ENCODE data around the gene LCMT1. TPM values are rescaled to one million over a fixed set of nuclear protein-coding genes. Genes with fewer than 3 reads are reported as not detected.
A peak's percentile ranks its signal among the peaks of the same experiment; 100 is the strongest.
"Not testable (repeated sequence)": the region's sequence is repeated elsewhere in the genome, so short reads cannot be mapped to it uniquely, and the experiment has no call there.

Gene LCMT1
- 10 to 100 TPM; 23.2 to 35.0 (median 29.7) TPM for total RNA-seq
- polyA plus RNA-seq: 10 to 100 TPM; 29.7 to 32.1 TPM

DNA sequence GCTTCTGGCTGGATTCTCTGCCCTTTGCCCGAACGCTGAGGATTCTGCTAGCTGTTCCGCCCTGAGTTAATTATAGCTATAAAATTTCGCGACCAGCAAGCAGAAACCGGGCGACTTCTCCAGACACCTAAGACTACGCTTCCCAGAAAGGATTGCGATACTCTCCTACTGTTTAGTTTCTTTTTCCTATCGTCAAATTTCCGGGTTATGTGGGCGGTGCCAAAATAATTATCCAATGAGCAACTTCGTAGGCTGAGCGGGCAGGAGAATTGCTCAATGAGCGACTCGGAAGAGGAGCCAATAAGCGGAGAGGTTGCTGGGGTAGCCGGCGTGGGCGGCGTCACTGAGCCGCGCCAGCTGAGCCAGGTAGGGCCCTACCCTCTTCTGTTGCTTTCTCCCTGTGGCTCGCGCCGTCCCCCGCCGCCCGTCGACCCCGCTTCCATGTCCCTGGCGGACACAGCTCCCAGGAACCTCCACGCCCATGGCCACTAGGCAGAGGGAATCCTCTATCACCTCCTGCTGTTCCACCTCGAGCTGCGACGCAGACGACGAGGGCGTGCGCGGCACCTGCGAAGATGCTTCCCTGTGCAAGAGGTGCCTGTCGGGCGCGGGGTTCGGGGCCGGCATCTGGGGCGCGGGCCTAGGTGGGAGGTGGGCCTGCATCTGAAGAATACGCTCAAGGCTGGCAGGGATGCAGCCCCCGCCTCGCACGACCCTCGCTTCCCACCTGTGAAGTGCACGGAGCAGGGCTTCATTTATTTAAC, at the start of gene LCMT1:
Gene LCMT1 (plus strand): TSS at position 340 of the 764 bp plus-strand sequence. CDS start 142 bp downstream, at position 482.
- Histone ChIP-seq H3K4me1 (peaks cover 6 to 17% (median 14%) of the 10 kb centered on the region in 3 donors), H3K36me3 (no peaks in the 10 kb centered on the region), H3K9me3 (no peaks in the 10 kb centered on the region), H3K4me3 (peak within 1 kb of the TSS; percentile 86 to 97 (median 94)), H3K27me3 (no peaks in the 10 kb centered on the region), H3K27ac (peak within 1 kb of the TSS; percentile 38 to 69 (median 57))
- 0 to 1% methylated on average over 55 of the region's 55 CpGs for WGBS, 2 donors
- ATAC-seq: peak; percentile 89 to 91 (median 90)
- peak; percentile 95 for FAIRE-seq
- intact Hi-C loops (cut with DNase I): no loop called here
- TF ChIP-seq, protein P1, sequence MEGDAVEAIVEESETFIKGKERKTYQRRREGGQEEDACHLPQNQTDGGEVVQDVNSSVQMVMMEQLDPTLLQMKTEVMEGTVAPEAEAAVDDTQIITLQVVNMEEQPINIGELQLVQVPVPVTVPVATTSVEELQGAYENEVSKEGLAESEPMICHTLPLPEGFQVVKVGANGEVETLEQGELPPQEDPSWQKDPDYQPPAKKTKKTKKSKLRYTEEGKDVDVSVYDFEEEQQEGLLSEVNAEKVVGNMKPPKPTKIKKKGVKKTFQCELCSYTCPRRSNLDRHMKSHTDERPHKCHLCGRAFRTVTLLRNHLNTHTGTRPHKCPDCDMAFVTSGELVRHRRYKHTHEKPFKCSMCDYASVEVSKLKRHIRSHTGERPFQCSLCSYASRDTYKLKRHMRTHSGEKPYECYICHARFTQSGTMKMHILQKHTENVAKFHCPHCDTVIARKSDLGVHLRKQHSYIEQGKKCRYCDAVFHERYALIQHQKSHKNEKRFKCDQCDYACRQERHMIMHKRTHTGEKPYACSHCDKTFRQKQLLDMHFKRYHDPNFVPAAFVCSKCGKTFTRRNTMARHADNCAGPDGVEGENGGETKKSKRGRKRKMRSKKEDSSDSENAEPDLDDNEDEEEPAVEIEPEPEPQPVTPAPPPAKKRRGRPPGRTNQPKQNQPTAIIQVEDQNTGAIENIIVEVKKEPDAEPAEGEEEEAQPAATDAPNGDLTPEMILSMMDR (IDR thresholded peaks at IDR 0.05): no peak
- DNase-seq: peak; percentile 89 to 94 (median 94)

DNA sequence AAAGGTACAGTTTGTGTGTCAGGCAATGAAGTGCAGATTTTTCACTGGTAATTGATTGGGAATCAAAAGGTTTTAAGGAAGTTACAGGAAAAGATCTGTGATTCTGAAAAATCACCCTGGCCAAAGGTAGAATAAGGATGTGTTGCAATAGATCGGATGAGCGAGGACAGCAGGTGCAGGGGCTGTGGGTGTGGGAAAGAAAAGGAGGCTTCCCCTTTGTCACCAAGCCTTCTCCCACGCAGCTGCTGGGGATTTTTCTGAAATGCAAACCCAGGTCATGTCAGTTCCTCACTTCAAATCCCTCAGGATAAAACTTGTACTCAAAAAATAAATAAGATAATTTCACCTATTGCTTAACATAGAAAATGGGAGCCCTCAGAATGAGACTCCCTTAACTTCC, 48.4 kb upstream of the LCMT1 start:
- H3K4me3 ChIP-seq: no peak overlapping the region
- H3K27me3 ChIP-seq: no peaks in the 10 kb centered on the region
- FAIRE-seq (no peak), DNase-seq (no peak), ATAC-seq (no peak)
- intact Hi-C loops (cut with DNase I): no loop called here
- 66 to 71% methylated on average over 3 of the region's 3 CpGs for WGBS, 2 donors
- H3K4me1 ChIP-seq: peaks cover 4 to 9% (median 5%) of the 10 kb centered on the region in 3 donors
- TF ChIP-seq, protein P1 (IDR thresholded peaks at IDR 0.05): no peak
- no peaks in the 10 kb centered on the region for H3K9me3 ChIP-seq
- H3K27ac ChIP-seq: no peak overlapping the region
- no peaks in the 10 kb centered on the region for H3K36me3 ChIP-seq

DNA sequence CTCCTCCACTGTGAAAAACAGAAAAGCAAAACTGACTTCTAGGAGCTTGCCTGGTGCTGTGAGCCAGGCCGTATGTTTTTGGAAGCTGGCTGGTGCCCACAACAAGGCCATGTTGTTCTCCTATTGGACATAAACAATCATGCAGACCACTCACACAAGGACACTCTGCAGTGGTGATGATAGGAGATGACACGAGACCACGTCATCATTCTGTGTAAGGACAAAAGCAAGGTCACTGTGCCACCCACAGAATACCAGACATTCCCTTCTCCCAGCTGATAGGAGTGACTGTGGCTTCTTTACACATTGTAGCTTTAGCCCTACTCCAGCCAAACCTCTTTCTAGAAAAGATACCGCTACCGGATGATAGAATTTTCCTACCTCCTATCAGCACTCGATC, 47.7 kb upstream of the LCMT1 start:
- FAIRE-seq (no peak), DNase-seq (no peak), ATAC-seq (no peak)
- no peak overlapping the region for H3K27ac ChIP-seq
- TF ChIP-seq, protein P1 (IDR thresholded peaks at IDR 0.05): no peak
- H3K4me1 ChIP-seq: peaks cover 4 to 9% (median 5%) of the 10 kb centered on the region in 3 donors
- intact Hi-C loops (cut with DNase I): no loop called here
- no peaks in the 10 kb centered on the region for H3K36me3 ChIP-seq
- 52 to 61% methylated on average over 6 of the region's 6 CpGs for WGBS, 2 donors
- H3K27me3 ChIP-seq: no peaks in the 10 kb centered on the region
- H3K4me3 ChIP-seq: no peak overlapping the region
- no peaks in the 10 kb centered on the region for H3K9me3 ChIP-seq

DNA sequence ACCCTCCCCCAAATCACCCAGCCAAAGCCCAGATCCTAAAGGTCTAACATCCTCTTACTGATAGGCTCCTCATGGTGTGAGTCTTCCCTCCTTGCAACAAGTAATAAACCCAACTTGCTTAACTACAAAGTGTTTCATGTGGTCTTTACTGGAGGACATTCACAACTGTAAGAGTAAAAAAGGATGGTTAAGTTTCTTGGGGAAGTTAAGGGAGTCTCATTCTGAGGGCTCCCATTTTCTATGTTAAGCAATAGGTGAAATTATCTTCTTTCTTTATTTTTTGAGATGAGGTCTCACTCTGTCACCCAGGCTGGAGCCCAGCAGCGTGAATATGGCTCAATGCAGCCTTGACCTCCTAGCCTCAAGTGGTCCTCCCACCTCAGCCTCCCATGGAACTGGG, 47.3 kb upstream of the LCMT1 start:
- H3K36me3 ChIP-seq; H3K9me3 ChIP-seq; intact Hi-C loops (cut with DNase I); ATAC-seq; H3K4me1 ChIP-seq; H3K27me3 ChIP-seq; FAIRE-seq; DNase-seq; H3K4me3 ChIP-seq: not testable (repeated sequence)
- peak overlapping the region in 2 of 4 donors; percentile 16 to 28 for H3K27ac ChIP-seq
- WGBS, 2 donors: 78% methylated on average over 1 of the region's 1 CpG

DNA sequence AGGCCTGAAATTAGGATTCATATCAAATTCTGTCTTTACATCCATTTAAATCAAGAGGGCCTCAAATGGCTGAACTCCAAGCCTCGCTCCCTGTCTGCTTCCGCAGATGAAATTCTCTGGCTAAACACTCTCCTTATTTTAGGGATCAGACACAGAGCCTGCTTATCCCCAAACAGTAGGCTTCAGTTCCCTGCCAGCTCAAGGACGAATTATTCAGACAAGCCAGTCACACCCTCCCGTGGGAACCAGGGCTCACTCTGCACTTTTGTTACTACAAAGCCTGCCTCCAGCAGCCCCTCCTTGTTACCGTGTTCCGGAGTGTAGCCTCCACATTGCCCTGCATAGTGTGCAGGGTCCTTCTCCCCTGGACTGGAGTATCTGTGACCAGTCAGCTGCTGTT, 46.6 kb upstream of the LCMT1 start:
- H3K4me3 ChIP-seq: no peak overlapping the region
- intact Hi-C loops (cut with DNase I): no loop called here
- DNase-seq (peak in 2 of 6 donors; percentile 30 to 37), FAIRE-seq (no peak), ATAC-seq (no peak)
- TF ChIP-seq, protein P1 (IDR thresholded peaks at IDR 0.05): no peak
- no peaks in the 10 kb centered on the region for H3K9me3 ChIP-seq
- WGBS, 2 donors: 49 to 52% methylated on average over 6 of the region's 6 CpGs
- no peaks in the 10 kb centered on the region for H3K36me3 ChIP-seq
- no peaks in the 10 kb centered on the region for H3K27me3 ChIP-seq
- H3K27ac ChIP-seq: peak overlapping the region in 2 of 4 donors; percentile 16 to 28
- H3K4me1 ChIP-seq: peaks cover 4 to 9% (median 5%) of the 10 kb centered on the region in 3 donors

All from pancreas (tissue), 10 donors.